Measurements from ENCODE around the gene GPR156.
"Not testable (repeated sequence)": the region's sequence is repeated elsewhere in the genome, so short reads cannot be mapped to it uniquely, and the experiment has no call there.

GPR156 gene

DNA sequence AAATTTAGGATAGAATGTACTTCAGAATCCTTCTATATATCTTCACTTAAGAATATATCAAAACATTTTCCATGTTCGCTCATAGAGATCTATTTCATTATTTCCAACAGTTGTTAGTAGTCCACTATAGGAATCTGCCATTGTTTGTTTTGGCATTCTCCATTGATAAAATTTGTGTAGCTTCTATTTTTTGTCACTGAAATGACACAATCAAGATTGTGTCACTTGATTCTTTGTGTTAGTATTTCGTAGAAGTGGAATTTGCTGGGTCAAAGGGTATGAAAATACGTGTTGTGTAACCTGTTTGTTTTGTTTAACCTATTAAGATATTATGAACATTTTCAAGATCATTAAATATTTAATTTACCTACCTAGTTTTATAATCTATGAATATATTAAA is 15.9 kb upstream of the GPR156 start:
- no peak for TF ChIP-seq CTCF (IDR thresholded peaks at IDR 0.05)
- H3K27ac ChIP-seq = no peak overlapping the region
- no peak overlapping the region for H3K4me3 ChIP-seq
- no peaks in the 10 kb centered on the region for H3K36me3 ChIP-seq
- no peaks in the 10 kb centered on the region for H3K4me1 ChIP-seq
- intact Hi-C loops (cut with DNase I; ENCODE audit: low total_unique reads) = no loop called here
- no peaks in the 10 kb centered on the region for H3K27me3 ChIP-seq
- no peaks in the 10 kb centered on the region for H3K9me3 ChIP-seq
- no peak for DNase-seq

- H3K36me3 ChIP-seq = no peaks in the 10 kb centered on the region
- no peak for DNase-seq
- H3K27ac ChIP-seq = no peak overlapping the region
- H3K27me3 ChIP-seq = no peaks in the 10 kb centered on the region
- no peaks in the 10 kb centered on the region for H3K4me1 ChIP-seq
- intact Hi-C loops (cut with DNase I; ENCODE audit: low total_unique reads) = no loop called here
- no peak overlapping the region for H3K4me3 ChIP-seq
- H3K9me3 ChIP-seq = no peaks in the 10 kb centered on the region
- no peak for TF ChIP-seq CTCF (IDR thresholded peaks at IDR 0.05)
These were observed 14.4 kb upstream of the GPR156 start for GRCh38 chr3:120299403-120299802.

- Histone ChIP-seq H3K27me3 (no peaks in the 10 kb centered on the region), H3K27ac (no peak overlapping the region), H3K4me3 (no peak overlapping the region), H3K4me1 (no peaks in the 10 kb centered on the region), H3K9me3 (no peaks in the 10 kb centered on the region), H3K36me3 (no peaks in the 10 kb centered on the region)
- TF ChIP-seq CTCF (IDR thresholded peaks at IDR 0.05) = no peak
- DNase-seq = no peak
- intact Hi-C loops (cut with DNase I; ENCODE audit: low total_unique reads) = no loop called here
These were observed 14.0 kb upstream of the GPR156 start for GRCh38 chr3:120298996-120299395.

- DNase-seq; intact Hi-C loops (cut with DNase I; ENCODE audit: low total_unique reads); H3K27me3 ChIP-seq; H3K4me3 ChIP-seq; H3K27ac ChIP-seq; H3K4me1 ChIP-seq; H3K36me3 ChIP-seq: not testable (repeated sequence)
- peaks cover 0 to 11% (median 10%) of the 10 kb centered on the region in 3 donors for H3K9me3 ChIP-seq
These were observed 6.5 kb upstream of the GPR156 start for GRCh38 chr3:120291552-120291951.

GRCh38 chr3:120289636-120290035 is 4.6 kb upstream of the GPR156 start:
- intact Hi-C loops (cut with DNase I; ENCODE audit: low total_unique reads) = no loop called here
- Histone ChIP-seq H3K9me3 (peaks cover 0 to 11% (median 10%) of the 10 kb centered on the region in 3 donors), H3K4me3 (no peak overlapping the region), H3K27ac (no peak overlapping the region), H3K36me3 (no peaks in the 10 kb centered on the region), H3K4me1 (peaks cover 0 to 8% (median 6%) of the 10 kb centered on the region in 4 donors), H3K27me3 (no peaks in the 10 kb centered on the region)
- no peak for DNase-seq
- TF ChIP-seq CTCF (IDR thresholded peaks at IDR 0.05) = no peak

GRCh38 chr3:120286465-120286864 is 1.4 kb upstream of the GPR156 start:
- no peak for TF ChIP-seq CTCF (IDR thresholded peaks at IDR 0.05)
- Histone ChIP-seq H3K4me1 (peaks cover 0 to 9% (median 7%) of the 10 kb centered on the region in 4 donors), H3K27ac (no peak overlapping the region), H3K4me3 (no peak overlapping the region), H3K9me3 (no peaks in the 10 kb centered on the region), H3K27me3 (no peaks in the 10 kb centered on the region), H3K36me3 (no peaks in the 10 kb centered on the region)
- no peak for DNase-seq
- intact Hi-C loops (cut with DNase I; ENCODE audit: low total_unique reads) = no loop called here
